Activated T-cell treated with anti-CD3 and anti-CD28 coated beads for 4 hours (primary cell): ENCODE results near the gene GOLGA1.
A peak's percentile ranks its signal among the peaks of the same experiment; 100 is the strongest.
"Not testable (repeated sequence)": the region's sequence is repeated elsewhere in the genome, so short reads cannot be mapped to it uniquely, and the experiment has no call there.

Source experiments
- DNase-seq: peaks from one replicate; pipeline ENCODE4 v3.0.0-alpha.2; 2020

GOLGA1 gene

GRCh38 chr9:124855944-124856765, 84.7 kb downstream of the GOLGA1 start:
- DNase-seq: no peak

GRCh38 chr9:124855566-124855943, 85.3 kb downstream of the GOLGA1 start:
- DNase-seq: no peak

DNA sequence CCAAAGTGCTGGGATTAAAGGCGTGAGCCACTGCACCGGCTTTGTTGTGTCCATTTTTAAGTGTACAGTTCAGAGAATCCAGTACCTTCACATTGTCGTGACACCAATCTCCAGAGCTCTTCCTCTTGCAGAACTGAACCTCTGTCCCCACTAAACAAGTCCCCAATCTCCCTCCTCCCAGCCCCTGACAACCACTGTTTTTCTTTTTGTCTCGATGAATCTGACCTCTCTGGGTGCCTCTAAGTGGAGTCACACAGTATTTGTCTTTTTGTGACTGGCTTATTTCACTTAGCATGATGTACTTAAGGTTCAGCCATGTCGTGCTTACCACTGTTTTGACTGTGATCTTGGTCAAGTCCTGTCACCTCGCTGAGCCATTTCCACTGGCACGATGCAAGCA, 86.1 kb downstream of the GOLGA1 start:
- DNase-seq: no peak

GRCh38 chr9:124854161-124854560, 86.7 kb downstream of the GOLGA1 start:
- DNase-seq: no peak

- no peak for DNase-seq
Measured at GRCh38 chr9:124853605-124854143, 87.2 kb downstream of the GOLGA1 start.

DNA sequence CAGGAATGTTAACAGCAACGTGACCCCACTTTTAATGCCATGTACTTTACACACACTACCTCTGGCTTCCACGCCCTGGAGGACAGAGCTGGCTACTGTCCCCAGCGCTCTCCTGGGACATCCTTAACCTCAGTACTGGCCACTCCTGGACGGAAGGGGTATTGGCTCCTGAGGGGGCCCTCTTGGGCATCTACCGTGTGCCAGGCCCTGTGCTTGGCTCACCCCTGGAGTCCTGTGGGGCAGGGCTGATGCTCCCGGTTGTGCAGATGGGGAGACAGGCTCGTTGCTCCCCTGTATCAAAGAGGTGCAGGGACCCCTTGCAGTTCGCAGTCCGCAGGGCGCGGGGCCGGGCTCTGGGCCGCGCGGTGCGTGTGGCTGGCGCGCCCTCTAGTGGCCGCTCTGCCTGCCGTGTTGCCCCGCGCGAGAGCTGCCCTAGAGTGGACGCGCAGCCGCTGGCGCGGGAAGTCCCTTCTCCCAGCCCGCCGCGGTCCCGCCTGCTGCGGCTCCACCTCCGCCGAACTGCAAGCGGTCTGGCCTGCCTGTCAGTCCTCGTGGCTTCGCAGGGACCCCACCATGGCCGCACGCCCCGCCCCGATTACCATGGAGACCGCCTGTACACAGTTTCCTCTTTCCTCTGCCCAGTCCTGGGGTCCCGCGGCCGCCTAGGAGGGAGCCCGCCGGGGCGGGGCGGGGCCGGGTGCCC, 87.9 kb downstream of the GOLGA1 start, which contains the start of gene WDR38:
Gene WDR38 (plus strand): TSS at position 632 of the 703 bp plus-strand sequence. CDS start 72 bp downstream, outside the sequence.
- peak; percentile 54 for DNase-seq

- DNase-seq: no peak
Measured at GRCh38 chr9:124852121-124852828, 88.6 kb downstream of the GOLGA1 start.

- DNase-seq: no peak
Measured at GRCh38 chr9:124849801-124850200, 91.1 kb downstream of the GOLGA1 start.

DNA sequence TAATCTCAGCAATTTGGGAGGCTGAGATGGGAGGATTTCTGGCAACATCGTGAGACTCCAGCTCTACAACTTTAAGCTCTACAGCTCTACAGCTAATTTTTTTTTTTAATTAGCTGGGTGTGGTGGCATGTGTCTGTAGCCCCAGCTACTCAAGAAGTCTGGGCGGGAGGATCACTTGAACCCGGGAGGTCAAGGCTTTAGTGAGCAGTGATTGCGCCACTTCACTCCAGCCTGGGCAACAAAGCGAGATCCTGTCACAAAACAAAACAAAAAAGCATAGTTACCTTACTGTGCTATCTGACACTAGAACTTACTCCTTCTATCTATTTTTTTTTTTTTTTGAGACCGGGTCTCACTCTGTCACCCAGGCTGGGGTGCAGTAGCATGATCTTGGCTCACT, 93.9 kb downstream of the GOLGA1 start:
- DNase-seq: no peak

DNA sequence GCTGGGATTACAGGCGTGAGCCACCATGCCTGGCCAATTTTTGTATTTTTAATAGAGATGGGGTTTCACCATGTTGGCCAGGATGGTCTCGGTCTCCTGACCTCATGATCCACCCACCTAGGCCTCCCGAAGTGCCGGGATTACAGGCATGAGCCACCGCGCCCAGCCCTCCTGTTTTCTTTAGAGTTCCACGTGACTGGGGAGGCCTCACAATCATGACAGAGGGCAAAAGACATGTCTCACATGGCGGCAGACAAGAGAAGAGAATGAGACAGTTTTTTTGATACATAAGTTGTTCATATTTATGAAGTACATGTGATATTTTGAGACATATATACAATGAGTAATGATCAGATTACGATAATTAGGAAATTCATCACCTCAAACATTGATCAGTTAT, 94.4 kb downstream of the GOLGA1 start:
- not testable (repeated sequence) for DNase-seq

- no peak for DNase-seq
Measured at GRCh38 chr9:124844291-124844690, 96.6 kb downstream of the GOLGA1 start.

DNA sequence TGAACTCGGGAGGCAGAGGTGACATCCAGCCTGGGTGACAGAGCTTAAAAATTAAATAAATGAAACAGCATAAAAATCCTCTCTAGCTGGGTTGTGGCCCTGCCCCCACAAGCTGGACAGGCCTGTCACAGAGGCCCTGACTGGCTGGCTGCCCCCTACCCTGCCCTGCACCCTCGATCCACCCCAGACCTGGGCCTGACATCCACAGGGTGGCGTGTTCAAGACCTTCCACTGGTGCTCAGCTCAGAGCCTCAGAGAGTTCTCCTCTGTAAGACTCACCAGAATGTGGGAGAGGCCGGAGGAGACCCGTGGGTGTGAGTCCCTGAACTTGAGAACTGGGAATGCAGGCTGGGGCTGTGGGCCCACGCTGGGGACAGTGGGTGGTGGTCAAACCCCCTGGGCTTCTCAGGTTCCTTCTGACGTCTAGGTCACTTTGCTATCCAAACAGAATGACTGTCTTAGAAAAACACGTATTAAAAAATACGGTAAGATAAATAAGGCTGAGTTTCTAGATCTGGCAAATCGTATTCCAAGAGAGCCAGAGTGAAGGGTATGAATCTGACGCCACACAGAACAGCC, 97.3 kb downstream of the GOLGA1 start:
- DNase-seq: no peak

GRCh38 chr9:124841075-124841821, 99.6 kb downstream of the GOLGA1 start:
- DNase-seq: no peak

DNA sequence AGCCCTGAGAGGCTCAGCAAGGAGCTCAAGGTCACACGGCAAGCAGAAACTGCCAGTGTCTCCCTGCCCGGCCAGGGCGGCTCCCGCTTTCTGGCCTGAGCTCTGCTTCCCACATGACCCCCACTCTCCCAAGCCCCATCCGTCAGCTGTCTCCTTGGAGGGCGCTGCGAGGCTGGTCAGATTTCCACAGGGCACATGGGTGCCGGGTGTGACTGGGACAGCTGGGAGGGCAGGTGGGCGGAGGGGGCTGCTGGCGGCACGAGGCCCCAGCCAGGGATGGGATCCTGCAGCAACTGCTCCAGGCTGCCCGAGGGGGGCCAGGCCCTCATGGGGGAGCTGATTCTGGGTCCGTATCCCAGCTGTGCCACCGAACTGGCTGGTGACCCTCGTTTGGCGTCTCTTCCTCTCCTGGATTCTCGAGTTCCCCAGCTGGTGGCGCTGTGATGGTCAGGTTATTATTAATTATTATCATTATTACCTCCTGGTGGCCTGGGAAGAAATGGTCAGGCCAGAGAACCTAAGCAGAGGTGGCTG, 100.5 kb downstream of the GOLGA1 start:
- DNase-seq: no peak

DNA sequence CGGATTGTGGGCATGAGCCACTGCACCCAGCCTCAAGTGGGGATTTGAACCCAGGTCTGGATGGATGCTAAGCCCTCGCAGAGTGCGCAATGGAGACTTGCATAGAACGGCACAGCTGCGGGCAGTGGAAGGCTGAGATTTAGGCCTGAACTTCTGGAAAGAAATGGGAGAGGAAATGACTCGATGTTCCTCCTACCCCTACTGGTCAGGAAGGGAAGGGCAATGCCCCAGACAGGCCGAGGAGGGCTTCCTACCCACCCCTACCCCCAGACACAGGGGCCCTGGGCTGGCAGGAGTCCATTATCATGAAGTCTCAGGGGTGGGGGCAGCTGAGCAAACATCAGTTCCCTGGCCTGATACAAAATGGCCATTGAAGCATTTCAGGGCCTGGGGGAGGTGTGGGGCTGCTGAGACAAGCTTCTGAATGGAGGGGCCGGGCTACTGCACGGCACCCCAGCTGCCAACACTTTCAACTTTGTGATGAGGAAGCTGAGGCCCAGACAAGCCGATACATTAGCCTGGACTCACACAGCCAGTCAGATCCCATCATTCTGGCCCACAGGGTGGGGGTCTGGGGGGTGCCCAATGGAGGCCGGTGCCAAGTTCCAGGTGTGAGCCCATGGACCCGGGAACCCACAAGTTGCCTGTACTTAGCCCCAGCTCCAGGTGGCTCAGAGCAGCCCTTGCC, 101.1 kb downstream of the GOLGA1 start:
- no peak for DNase-seq

DNA sequence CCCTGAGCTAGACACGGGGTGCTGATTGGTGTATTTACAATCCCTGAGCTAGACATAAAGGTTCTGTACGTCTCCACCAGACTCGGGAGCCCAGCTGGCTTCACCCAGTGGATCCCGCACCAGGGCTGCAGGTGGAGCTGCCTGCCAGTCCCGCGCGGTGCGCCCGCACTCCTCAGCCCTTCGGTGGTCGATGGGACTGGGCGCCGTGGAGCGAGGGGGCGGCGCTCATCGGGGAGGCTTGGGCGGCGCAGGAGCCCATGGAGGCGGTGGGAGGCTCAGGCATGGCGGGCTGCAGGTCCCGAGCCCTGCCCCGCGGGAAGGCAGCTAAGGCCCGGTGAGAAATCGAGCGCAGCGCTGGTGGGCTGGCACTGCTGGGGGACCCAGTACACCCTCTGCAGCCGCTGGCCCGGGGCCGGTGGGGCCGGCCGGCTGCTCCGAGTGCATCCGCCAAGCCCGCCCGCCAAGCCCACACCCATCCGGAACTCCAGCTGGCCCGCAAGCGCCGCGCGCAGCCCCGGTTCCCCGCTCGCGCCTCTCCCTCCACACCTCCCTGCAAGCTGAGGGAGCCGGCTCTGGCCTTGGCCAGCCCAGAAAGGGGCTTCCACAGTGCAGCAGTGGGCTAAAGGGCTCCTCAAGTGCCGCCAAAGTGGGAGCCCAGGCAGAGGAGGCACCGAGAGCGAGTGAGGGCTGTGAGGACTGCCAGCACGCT, 102.2 kb downstream of the GOLGA1 start:
- not testable (repeated sequence) for DNase-seq

DNA sequence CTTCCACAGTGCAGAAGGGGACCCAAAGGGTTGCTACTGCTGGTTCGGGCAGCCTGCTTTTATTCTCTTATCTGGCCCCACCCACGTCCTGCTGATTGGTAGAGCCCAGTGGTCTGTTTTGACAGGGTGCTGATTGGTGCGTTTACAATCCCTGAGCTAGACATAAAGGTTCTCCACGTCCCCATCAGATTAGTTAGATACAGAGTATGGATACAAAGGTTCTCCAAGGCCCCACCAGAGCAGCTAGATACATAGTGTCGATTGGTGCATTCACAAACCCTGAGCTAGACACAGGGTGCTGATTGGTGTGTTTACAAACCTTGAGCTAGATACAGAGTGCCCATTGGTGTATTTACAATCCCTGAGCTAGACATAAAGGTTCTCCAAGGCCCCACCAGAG, 102.8 kb downstream of the GOLGA1 start:
- not testable (repeated sequence) for DNase-seq

- DNase-seq: no peak
Measured at GRCh38 chr9:124835026-124835557, 105.8 kb downstream of the GOLGA1 start.

GRCh38 chr9:124834591-124834990, 106.3 kb downstream of the GOLGA1 start:
- DNase-seq: no peak

DNA sequence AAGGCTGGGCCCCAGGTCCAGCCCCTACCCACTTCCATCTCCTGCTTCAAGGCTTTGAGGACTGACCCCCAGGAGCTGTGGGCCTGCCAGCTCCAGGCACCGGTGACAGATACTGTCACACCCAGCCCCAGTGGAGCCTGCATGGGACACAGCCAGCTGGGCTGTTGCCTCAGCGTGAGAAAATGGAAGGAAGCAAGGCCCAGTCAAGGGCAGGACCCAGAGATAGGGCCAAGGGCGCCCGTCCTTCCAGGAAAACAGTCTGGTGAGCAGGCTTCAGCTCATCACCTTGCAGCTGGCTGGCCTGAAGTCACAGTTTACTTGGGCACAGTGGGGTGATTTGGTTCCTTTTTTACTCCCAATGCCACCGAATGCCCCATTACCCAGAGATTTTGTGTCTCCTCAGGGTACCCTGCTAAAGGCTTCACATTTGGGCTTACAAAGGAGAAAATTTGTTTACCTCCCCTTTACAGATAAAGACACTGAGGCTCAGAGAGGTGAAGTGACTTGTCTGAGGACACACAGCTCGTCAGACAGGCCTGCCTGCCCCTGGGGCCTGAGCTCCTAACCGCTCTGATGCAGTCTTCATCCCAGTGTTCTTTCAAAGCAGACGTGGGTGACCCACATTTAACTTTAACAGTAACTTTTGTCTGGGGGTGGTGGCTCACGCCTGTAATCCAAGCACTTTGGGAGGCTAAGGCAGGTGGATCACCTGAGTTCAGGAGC, 109.1 kb downstream of the GOLGA1 start:
- DNase-seq: no peak
